Fibroblast of the aortic adventitia (primary cell): ENCODE results near the gene MOB2. TPM values are rescaled to one million over a fixed set of nuclear protein-coding genes. Genes with fewer than 3 reads are reported as not detected.

ENCODE experiments used
- total RNA-seq: library from RNA; depleted of rRNA; stranded (reverse); fragments of >200 nt; gene quantifications from 2 replicates; pipeline ENCODE4 v1.2.3, GENCODE V29; 2012; ENCODE audit warnings: low replicate concordance

MOB2 gene
- total RNA-seq, 1 donor: 13.9 TPM

Other genes starting within 250 kb of the MOB2 start
- 18.3 and 25.4 TPM in 2 replicates for gene TOLLIP, start 177.1 kb downstream of the MOB2 start, total RNA-seq
- gene BRSK2, start 96.8 kb downstream of the MOB2 start, total RNA-seq: 0.36 TPM in 1 of 2 replicates, not detected in the other
- 0.36 TPM in 1 of 2 replicates, not detected in the other for gene DUSP8, start 85.5 kb upstream of the MOB2 start, total RNA-seq
- not detected in 2 replicates for gene KRTAP5-1, start 98.5 kb upstream of the MOB2 start, total RNA-seq
- gene KRTAP5-2, start 111.5 kb upstream of the MOB2 start, total RNA-seq: not detected in 2 replicates
- gene KRTAP5-3, start 121.7 kb upstream of the MOB2 start, total RNA-seq: not detected in 2 replicates
- gene KRTAP5-4, start 135.4 kb upstream of the MOB2 start, total RNA-seq: not detected in 2 replicates
- gene KRTAP5-5, start 143.0 kb upstream of the MOB2 start, total RNA-seq: not detected in 2 replicates
- gene KRTAP5-6, start 210.4 kb upstream of the MOB2 start, total RNA-seq: not detected in 2 replicates